Left lung (tissue), 10 donors: ENCODE measurements around the gene SLC35A4. TPM values are rescaled to one million over a fixed set of nuclear protein-coding genes. Genes with fewer than 3 reads are reported as not detected.
A peak's percentile ranks its signal among the peaks of the same experiment; 100 is the strongest.

Experiments used
- ATAC-seq: fragments of 200-7000 bp; cut with Tn5 transposase; one replicate; pipeline ENCODE4 v1.9.1; 2020; ENCODE audit warnings: moderate library complexity
- DNase-seq, 4 donors: peaks; one replicate each; pipeline ENCODE4 v3.0.0-alpha.2; 2013 to 2020
- H3K27ac ChIP-seq, 2 donors: fragments of 200-600 bp; sonication (generic) in 1 of 2; one replicate each; pipeline versions ENCODE4 v1.5.0 to v1.8.0; 2020 to 2021
- H3K27me3 ChIP-seq, 2 donors: fragments of 200-600 bp; sonication (generic) in 1 of 2; one replicate each; pipeline versions ENCODE4 v1.5.0 to v1.8.0; 2020 to 2021
- H3K36me3 ChIP-seq, 2 donors: fragments of 200-600 bp; sonication (generic) in 1 of 2; one replicate each; pipeline versions ENCODE4 v1.5.0 to v1.8.0; 2020 to 2021
- H3K4me1 ChIP-seq, 2 donors: fragments of 200-600 bp; one replicate each; pipeline ENCODE4 v1.8.0; 2021
- H3K4me3 ChIP-seq, 2 donors: fragments of 200-600 bp; sonication (generic) in 1 of 2; one replicate each; pipeline versions ENCODE4 v1.5.0 to v1.8.0; 2020 to 2021; ENCODE audit warnings: mild to moderate bottlenecking in 1 of 2
- H3K9me3 ChIP-seq, 2 donors: fragments of 200-600 bp; sonication (generic) in 1 of 2; one replicate each; pipeline versions ENCODE4 v1.5.0 to v1.8.0; 2020 to 2021
- CTCF ChIP-seq, 2 donors: fragments of 200-600 bp; sonication (generic) in 1 of 2; IDR thresholded peaks; one replicate each; pipeline versions ENCODE4 v1.5.0 to v1.8.0; 2021; ENCODE audit warnings: antibody characterized with exemption in 2 of 2
- intact Hi-C, 2 donors: fragments of 100-400 bp; cut with DNase I; formaldehyde crosslinking; loops; one replicate each; pipeline versions ENCODE4 v1.11.2 to v1.14.2; 2022
- polyA plus RNA-seq, 6 donors: library from polyadenylated mRNA; unstranded; fragments of 120-200 nt; gene quantifications; one replicate each; pipeline ENCODE4 v1.2.1, GENCODE V29; 2013; ENCODE audit not compliant: insufficient read length in 6 of 6
- total RNA-seq, 2 donors: library from RNA; stranded (reverse); fragmentation: NEBNext Ultra II Directional; extraction: Animal tissue kit (Norgen Biotek cat#: 25700); gene quantifications; one replicate each; pipeline ENCODE4 v1.2.1, GENCODE V29; 2021
- donor health status: DM: no; HTN: yes; CAD: no.
- donor health status: DM: no; HTN: no; CAD: no.

Gene SLC35A4
- total and polyA plus RNA-seq, 8 donors = 63.8 to 82.8 (median 77.6) TPM

DNA sequence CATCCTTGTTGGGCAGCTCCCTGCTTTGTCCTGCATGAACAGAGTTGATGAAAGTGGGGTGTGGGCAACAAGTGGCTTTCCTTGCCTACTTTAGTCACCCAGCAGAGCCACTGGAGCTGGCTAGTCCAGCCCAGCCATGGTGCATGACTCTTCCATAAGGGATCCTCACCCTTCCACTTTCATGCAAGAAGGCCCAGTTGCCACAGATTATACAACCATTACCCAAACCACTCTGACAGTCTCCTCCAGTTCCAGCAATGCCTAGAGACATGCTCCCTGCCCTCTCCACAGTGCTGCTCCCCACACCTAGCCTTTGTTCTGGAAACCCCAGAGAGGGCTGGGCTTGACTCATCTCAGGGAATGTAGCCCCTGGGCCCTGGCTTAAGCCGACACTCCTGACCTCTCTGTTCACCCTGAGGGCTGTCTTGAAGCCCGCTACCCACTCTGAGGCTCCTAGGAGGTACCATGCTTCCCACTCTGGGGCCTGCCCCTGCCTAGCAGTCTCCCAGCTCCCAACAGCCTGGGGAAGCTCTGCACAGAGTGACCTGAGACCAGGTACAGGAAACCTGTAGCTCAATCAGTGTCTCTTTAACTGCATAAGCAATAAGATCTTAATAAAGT, 3.9 kb downstream of the SLC35A4 start:
- intact Hi-C loops = no loop called here
- H3K27ac ChIP-seq = peak overlapping the region; percentile 47 to 81
- no peak for DNase-seq
- no peak for ATAC-seq
- no peaks in the 10 kb centered on the region for H3K27me3 ChIP-seq
- TF ChIP-seq CTCF (IDR thresholded peaks at IDR 0.05) = no peak
- peaks cover 25 to 57% of the 10 kb centered on the region in 2 donors for H3K4me1 ChIP-seq
- peaks cover 0 to 31% of the 10 kb centered on the region in 2 donors for H3K36me3 ChIP-seq
- no peak overlapping the region for H3K4me3 ChIP-seq
- H3K9me3 ChIP-seq = no peaks in the 10 kb centered on the region

DNA sequence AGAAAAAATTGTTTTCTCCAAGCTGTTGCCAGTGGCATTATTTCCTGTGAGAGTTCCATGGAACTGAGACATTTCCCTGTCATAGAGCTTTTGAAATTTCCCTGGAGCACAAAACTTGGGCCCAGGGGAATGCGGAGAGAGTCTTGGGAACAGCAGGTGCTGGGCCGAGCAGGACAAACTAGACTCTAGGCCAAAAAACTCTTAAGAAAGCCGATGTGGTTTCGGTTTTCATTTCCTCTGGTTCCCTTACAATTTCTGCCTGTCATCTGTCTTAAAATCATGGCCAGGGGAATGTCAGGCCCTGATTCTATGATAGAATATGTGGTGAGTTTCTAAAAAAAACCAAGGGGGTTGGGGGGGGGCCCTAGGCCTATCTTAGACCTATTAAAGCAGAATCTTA, 4.6 kb downstream of the SLC35A4 start:
- peaks cover 25 to 57% of the 10 kb centered on the region in 2 donors for H3K4me1 ChIP-seq
- H3K4me3 ChIP-seq = no peak overlapping the region
- TF ChIP-seq CTCF (IDR thresholded peaks at IDR 0.05) = no peak
- H3K9me3 ChIP-seq = no peaks in the 10 kb centered on the region
- H3K27me3 ChIP-seq = no peaks in the 10 kb centered on the region
- H3K27ac ChIP-seq = peak overlapping the region; percentile 47 to 81
- ATAC-seq = no peak
- intact Hi-C loops = no loop called here
- DNase-seq = no peak
- H3K36me3 ChIP-seq = peaks cover 0 to 34% of the 10 kb centered on the region in 2 donors

- Histone ChIP-seq H3K4me1 (peaks cover 25 to 63% of the 10 kb centered on the region in 2 donors), H3K36me3 (peaks cover 0 to 34% of the 10 kb centered on the region in 2 donors), H3K4me3 (no peak overlapping the region), H3K27me3 (no peaks in the 10 kb centered on the region), H3K27ac (peak overlapping the region in 1 of 2 donors; percentile 81), H3K9me3 (no peaks in the 10 kb centered on the region)
- TF ChIP-seq CTCF (IDR thresholded peaks at IDR 0.05) = no peak
- no peak for ATAC-seq
- intact Hi-C loops = loop anchor here in 1 of 2 donors (10.0 kb wide), 1 partner anchor 65 kb away; the partner anchor contains the start of genes CD14 and TMCO6
- no peak for DNase-seq
These were observed 5.4 kb downstream of the SLC35A4 start for GRCh38 chr5:140570058-140570457.

DNA sequence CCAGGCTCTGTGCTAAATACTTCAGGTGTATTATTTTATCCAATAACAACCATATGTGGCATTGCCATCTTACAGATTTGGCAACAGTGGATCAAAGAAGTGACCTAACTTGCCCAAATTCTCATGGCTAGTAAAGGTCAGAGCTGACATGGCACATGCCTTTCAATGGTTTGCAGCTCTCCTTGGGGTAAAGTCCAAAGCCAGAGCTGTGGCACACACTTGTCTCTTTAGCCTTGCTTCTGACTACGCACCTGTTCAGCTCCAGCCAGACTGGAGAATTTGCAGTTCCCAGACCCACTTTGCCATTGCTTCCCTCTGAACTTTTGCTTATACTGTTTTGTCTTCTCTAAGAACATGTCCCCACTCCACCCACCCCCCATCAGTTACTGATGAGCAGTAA, 5.9 kb downstream of the SLC35A4 start:
- Histone ChIP-seq H3K4me1 (peaks cover 22 to 64% of the 10 kb centered on the region in 2 donors), H3K4me3 (no peak overlapping the region), H3K9me3 (no peaks in the 10 kb centered on the region), H3K36me3 (peaks cover 0 to 34% of the 10 kb centered on the region in 2 donors), H3K27ac (no peak overlapping the region), H3K27me3 (no peaks in the 10 kb centered on the region)
- no peak for DNase-seq
- no peak for ATAC-seq
- intact Hi-C loops = loop anchor here in 1 of 2 donors (10.0 kb wide), 1 partner anchor 64 kb away; the partner anchor contains the start of genes CD14 and TMCO6
- TF ChIP-seq CTCF (IDR thresholded peaks at IDR 0.05) = no peak

DNA sequence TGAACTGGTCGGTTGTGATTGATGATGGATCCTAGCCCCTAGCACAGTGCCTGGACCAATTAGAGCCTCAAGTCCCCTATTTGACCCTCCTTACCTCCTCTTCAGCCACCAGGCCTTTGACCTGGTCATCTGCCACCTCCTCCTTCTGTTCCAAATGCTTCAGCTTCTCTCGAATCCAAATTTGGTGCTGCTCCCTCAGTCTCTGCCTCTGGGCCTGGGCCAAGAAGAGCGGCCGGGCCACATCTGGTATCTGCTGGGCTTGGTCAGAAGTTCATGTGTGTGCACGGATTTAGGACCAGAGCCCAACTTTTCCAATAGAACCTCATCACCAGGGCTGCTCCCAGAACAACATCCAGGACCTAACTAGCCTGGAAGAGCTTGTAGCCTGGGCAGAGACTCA, 6.5 kb downstream of the SLC35A4 start:
- Histone ChIP-seq H3K4me3 (no peak overlapping the region), H3K9me3 (no peaks in the 10 kb centered on the region), H3K36me3 (peaks cover 0 to 31% of the 10 kb centered on the region in 2 donors), H3K4me1 (peaks cover 15 to 64% of the 10 kb centered on the region in 2 donors), H3K27me3 (no peaks in the 10 kb centered on the region), H3K27ac (peak overlapping the region in 1 of 2 donors; percentile 15)
- no peak for TF ChIP-seq CTCF (IDR thresholded peaks at IDR 0.05)
- DNase-seq (no peak), ATAC-seq (no peak)
- intact Hi-C loops = loop anchor here in 1 of 2 donors (10.0 kb wide), 1 partner anchor 64 kb away; the partner anchor contains the start of genes CD14 and TMCO6
